Measurements from ENCODE around the gene RTP3. TPM values are rescaled to one million over a fixed set of nuclear protein-coding genes. Genes with fewer than 3 reads are reported as not detected.
"Not testable (repeated sequence)": the region's sequence is repeated elsewhere in the genome, so short reads cannot be mapped to it uniquely, and the experiment has no call there.

Gene RTP3
- total RNA-seq, 4 donors from 2014 or later = not detected

DNA sequence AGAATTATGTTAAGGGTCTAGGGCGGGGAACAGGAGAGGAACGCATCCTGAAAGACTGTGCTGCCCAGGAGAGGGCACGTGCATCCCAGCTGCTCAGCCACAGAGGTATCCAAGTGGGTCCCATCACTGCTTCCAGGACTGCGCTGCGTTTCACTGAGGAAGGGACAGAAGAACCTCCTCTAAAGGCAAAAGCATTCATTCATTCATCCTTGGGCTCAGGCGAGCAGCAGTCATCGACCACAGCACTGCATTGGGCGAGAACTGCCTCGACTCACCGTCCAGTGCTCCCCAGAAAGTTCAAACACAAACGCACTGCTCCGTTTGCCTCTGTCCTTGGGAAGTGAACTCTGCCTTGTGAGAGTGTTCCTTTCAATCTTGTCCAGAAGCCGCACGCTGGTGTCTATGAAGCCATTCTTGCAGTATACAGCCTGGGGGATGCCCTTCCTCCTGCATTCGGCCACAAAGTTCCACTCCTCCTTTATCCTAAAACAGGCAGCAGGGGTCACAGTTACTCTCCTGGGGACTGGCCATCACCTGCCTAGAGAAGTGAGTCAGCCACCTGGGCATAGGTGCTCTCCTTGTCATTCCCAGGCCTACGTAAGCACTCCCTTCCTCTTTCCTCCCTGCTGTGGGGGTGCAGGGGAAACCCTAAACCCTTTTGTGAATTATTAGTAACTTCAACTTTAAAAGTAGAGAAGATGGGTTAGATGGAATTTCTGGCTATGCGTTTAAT is 47.2 kb downstream of the RTP3 start:
- Histone ChIP-seq H3K4me1 (no peaks in the 10 kb centered on the region), H3K9me3 (no peaks in the 10 kb centered on the region), H3K4me3 (no peak overlapping the region), H3K36me3 (no peaks in the 10 kb centered on the region), H3K27ac (no peak overlapping the region), H3K27me3 (no peaks in the 10 kb centered on the region)
- no peak for TF ChIP-seq POLR2A (IDR thresholded peaks at IDR 0.05)
- TF ChIP-seq, protein P1, sequence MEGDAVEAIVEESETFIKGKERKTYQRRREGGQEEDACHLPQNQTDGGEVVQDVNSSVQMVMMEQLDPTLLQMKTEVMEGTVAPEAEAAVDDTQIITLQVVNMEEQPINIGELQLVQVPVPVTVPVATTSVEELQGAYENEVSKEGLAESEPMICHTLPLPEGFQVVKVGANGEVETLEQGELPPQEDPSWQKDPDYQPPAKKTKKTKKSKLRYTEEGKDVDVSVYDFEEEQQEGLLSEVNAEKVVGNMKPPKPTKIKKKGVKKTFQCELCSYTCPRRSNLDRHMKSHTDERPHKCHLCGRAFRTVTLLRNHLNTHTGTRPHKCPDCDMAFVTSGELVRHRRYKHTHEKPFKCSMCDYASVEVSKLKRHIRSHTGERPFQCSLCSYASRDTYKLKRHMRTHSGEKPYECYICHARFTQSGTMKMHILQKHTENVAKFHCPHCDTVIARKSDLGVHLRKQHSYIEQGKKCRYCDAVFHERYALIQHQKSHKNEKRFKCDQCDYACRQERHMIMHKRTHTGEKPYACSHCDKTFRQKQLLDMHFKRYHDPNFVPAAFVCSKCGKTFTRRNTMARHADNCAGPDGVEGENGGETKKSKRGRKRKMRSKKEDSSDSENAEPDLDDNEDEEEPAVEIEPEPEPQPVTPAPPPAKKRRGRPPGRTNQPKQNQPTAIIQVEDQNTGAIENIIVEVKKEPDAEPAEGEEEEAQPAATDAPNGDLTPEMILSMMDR (IDR thresholded peaks at IDR 0.05) = no peak
- intact Hi-C loops (cut with DNase I) = no loop called here
- no peak for DNase-seq
- 83 to 97% methylated on average over 14 to 16 of the region's 17 CpGs for WGBS, 2 donors

DNA sequence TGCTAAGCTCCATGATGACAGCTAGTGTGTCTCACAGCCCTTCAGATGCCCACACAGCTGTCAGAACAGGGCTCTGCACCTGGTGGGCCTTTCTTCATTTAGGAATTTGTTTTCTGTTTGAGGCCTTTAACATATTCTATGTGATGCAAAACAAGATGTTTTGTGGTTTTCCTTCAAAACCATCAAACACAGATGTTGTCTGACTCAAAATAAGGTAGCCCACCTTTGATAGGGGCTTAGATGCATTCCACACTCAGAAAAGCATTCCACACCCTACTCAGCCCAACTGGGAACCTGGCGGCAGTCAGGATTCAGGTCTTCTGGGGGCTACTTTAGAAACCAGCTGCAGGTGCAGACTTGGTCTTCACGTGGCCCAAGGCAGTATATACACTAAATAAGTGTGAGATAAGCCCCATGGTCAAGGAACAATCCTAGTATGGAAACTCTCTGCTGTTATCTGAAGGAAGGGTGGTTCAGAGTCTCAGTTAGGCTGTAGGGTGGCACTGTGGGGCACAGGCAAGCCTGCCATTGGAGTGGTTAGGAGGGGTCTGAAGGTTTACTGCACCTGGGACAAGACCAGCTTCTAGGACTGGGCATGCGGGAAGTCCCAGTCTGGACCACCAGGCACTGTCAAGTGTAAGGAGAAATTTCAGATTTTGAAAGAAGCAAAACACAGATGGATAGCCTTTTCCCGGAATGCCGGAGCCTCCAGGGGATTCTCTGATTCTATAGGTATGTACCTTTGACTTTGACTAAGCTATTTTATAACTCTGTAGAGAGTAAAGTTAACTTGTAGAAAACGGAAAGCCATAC is 48.2 kb downstream of the RTP3 start:
- Histone ChIP-seq H3K4me1 (no peaks in the 10 kb centered on the region), H3K4me3 (no peak overlapping the region), H3K27me3 (no peaks in the 10 kb centered on the region), H3K9me3 (no peaks in the 10 kb centered on the region), H3K36me3 (no peaks in the 10 kb centered on the region), H3K27ac (no peak overlapping the region)
- TF ChIP-seq, protein P1 (IDR thresholded peaks at IDR 0.05) = no peak
- no peak for TF ChIP-seq POLR2A (IDR thresholded peaks at IDR 0.05)
- 74 to 78% methylated on average over 4 to 6 of the region's 6 CpGs for WGBS, 2 donors
- DNase-seq = no peak
- intact Hi-C loops (cut with DNase I) = no loop called here

DNA sequence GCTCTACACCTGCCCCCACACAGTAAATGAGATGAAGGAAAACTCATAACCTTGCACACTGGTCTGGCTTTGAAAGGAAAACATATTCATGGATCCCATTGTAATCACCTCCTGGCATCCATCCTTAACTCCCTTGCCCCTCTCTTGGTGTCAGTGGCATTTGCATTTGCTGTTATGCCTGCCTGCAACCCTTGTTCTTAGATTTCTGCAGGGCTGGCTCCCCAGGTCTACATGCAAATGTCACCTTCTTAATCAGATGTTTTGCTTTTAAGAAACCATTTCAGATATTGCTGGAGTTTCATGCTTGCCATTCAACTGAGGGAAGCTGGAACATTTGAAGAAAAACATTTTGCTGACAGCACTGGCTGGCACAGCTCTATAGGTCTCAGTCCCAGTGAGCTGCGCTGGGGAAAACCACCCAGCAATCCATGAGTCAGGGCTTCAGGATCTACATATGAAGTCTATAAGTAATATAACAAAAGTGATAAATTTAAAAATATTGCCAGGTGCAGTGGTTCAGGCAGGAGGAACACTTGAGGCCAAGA is 49.2 kb downstream of the RTP3 start:
- Histone ChIP-seq H3K9me3 (no peaks in the 10 kb centered on the region), H3K27me3 (no peaks in the 10 kb centered on the region), H3K36me3 (no peaks in the 10 kb centered on the region), H3K4me1 (peaks cover 0 to 3% (median 0%) of the 10 kb centered on the region in 3 donors), H3K27ac (no peak overlapping the region), H3K4me3 (no peak overlapping the region)
- DNase-seq = no peak
- TF ChIP-seq POLR2A (IDR thresholded peaks at IDR 0.05) = no peak
- TF ChIP-seq, protein P1 (IDR thresholded peaks at IDR 0.05) = no peak
- WGBS, 2 donors = 29 to 69% methylated on average over 1 of the region's 1 CpG
- intact Hi-C loops (cut with DNase I) = no loop called here

DNA sequence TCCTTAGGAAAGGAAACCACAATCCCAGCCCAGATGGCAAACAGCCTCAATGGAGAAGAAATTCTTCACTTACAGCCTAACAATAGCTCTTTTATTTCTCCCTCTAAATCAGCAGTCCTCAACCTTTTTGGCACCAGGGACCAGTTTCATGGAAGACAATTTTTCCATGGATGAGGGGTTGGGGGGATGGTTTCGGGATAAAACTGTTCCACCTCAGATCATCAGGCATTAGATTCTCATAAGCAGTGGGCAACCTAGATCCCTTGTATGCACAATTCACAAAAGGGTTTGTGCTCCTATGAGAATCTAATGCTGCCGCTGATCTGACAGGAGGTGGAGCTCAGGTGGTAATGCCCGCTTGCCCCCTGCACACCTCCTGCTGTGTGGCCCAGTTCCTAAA is 50.8 kb downstream of the RTP3 start:
- H3K4me3 ChIP-seq; H3K27me3 ChIP-seq; H3K9me3 ChIP-seq; DNase-seq; H3K27ac ChIP-seq; intact Hi-C loops (cut with DNase I); H3K36me3 ChIP-seq: not testable (repeated sequence)
- H3K4me1 ChIP-seq = peaks cover 0 to 17% (median 0%) of the 10 kb centered on the region in 3 donors
- WGBS, 2 donors = 91 to 97% methylated on average over 3 of the region's 3 CpGs

DNA sequence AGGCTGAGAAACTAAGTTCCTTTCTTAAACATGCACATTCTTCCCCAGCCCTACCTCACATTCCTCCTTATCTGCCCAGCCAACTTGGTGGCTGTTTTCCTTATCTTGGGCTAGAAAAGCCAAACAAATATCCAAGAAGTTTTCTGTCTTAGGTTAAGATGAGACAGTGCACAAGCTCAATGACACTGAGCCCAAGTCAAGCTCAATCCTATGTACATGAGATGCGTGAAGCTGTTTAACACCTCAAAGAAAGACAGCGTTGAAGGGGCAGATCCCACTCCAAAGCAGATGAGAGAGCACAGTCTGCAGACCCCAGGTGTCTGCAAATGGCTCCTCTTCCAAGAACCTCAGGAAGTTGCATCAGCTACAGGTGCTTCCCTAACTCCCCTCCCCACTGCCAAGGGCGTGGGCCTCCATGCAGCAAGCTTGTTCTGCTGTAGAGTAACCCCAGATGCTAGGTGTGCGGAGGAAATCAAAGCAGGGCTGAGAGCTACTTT is 51.7 kb downstream of the RTP3 start:
- H3K27ac ChIP-seq = no peak overlapping the region

More for the DNA sequence above, 51.7 kb downstream of the RTP3 start:
- H3K36me3 ChIP-seq = no peaks in the 10 kb centered on the region
- peaks cover 0 to 17% (median 0%) of the 10 kb centered on the region in 3 donors for H3K4me1 ChIP-seq
- 65% methylated on average over 2 to 4 of the region's 4 CpGs for WGBS, 2 donors
- H3K4me3 ChIP-seq = no peak overlapping the region
- intact Hi-C loops (cut with DNase I) = no loop called here
- no peaks in the 10 kb centered on the region for H3K27me3 ChIP-seq
- H3K9me3 ChIP-seq = no peaks in the 10 kb centered on the region
- TF ChIP-seq, protein P1 (IDR thresholded peaks at IDR 0.05) = no peak
- no peak for TF ChIP-seq POLR2A (IDR thresholded peaks at IDR 0.05)
- DNase-seq = no peak

Measured in esophagus squamous epithelium (tissue), 5 donors.